WI38 (cell line): ENCODE data around the gene CX3CR1.

Experiments used
- H3K4me3 ChIP-seq: 2 replicates; pipeline ENCODE4 v1.5.1; 2011; ENCODE audit warnings: low read depth, mild to moderate bottlenecking, control low read depth, low read length
- CTCF ChIP-seq: IDR thresholded peaks from 2 replicates; pipeline ENCODE4 v1.5.1; 2012; ENCODE audit warnings: low read depth, mild to moderate bottlenecking, control low read depth, low read length

CX3CR1 gene

GRCh38 chr3:39284457-39284881 is 4.6 kb upstream of the CX3CR1 start:
- no peak for TF ChIP-seq CTCF
- no peak overlapping the region for H3K4me3 ChIP-seq

GRCh38 chr3:39282057-39282456 is 2.2 kb upstream of the CX3CR1 start:
- no peak overlapping the region for H3K4me3 ChIP-seq
- TF ChIP-seq CTCF = no peak

- H3K4me3 ChIP-seq = no peak overlapping the region
- no peak for TF ChIP-seq CTCF
Observed at GRCh38 chr3:39281533-39281932, 1.7 kb upstream of the CX3CR1 start.

GRCh38 chr3:39280571-39280970 is 735 bp upstream of the CX3CR1 start:
- no peak overlapping the region for H3K4me3 ChIP-seq
- no peak for TF ChIP-seq CTCF

GRCh38 chr3:39278616-39278935 is 1.3 kb downstream of the CX3CR1 start:
- no peak for TF ChIP-seq CTCF
- H3K4me3 ChIP-seq = no peak overlapping the region

- TF ChIP-seq CTCF = no peak
- no peak overlapping the region for H3K4me3 ChIP-seq
Observed at GRCh38 chr3:39277893-39278615, 1.8 kb downstream of the CX3CR1 start.

GRCh38 chr3:39276746-39277145 is 3.1 kb downstream of the CX3CR1 start:
- TF ChIP-seq CTCF = no peak

More at GRCh38 chr3:39276746-39277145, 3.1 kb downstream of the CX3CR1 start:
- no peak overlapping the region for H3K4me3 ChIP-seq
